KMS-11 (cell line): ENCODE measurements around the gene GGA1.
A peak's percentile ranks its signal among the peaks of the same experiment; 100 is the strongest.

Experiments
- H2AFZ ChIP-seq: fragments of 200-600 bp; sonication (generic); 2 replicates; pipeline ENCODE4 v1.6.1; 2016; ENCODE audit warnings: antibody characterized with exemption, mixed run types, low read depth
- H3K27ac ChIP-seq: fragments of 200-600 bp; sonication (generic); 2 replicates; pipeline ENCODE4 v1.6.1; 2016; ENCODE audit warnings: mild to moderate bottlenecking, mixed run types
- H3K27me3 ChIP-seq: fragments of 200-600 bp; sonication (generic); 2 replicates; pipeline ENCODE4 v1.6.1; 2017; ENCODE audit warnings: mild to moderate bottlenecking, low read depth, mixed run types, moderate library complexity; ENCODE audit not compliant: insufficient read depth
- H3K36me3 ChIP-seq: fragments of 200-600 bp; sonication (generic); 2 replicates; pipeline ENCODE4 v1.6.1; 2017; ENCODE audit warnings: mild to moderate bottlenecking, mixed run types; ENCODE audit not compliant: insufficient read depth
- H3K4me1 ChIP-seq: fragments of 200-600 bp; sonication (generic); 2 replicates; pipeline ENCODE4 v1.6.1; 2016; ENCODE audit warnings: mild to moderate bottlenecking, low read depth, mixed run types; ENCODE audit not compliant: poor library complexity, severe bottlenecking
- H3K4me2 ChIP-seq: fragments of 200-600 bp; sonication (generic); 2 replicates; pipeline ENCODE4 v1.7.0; 2016; ENCODE audit warnings: mild to moderate bottlenecking, mixed run types
- H3K4me3 ChIP-seq: fragments of 200-600 bp; sonication (generic); IDR thresholded peaks from 2 replicates; pipeline ENCODE4 v1.6.1; 2017; ENCODE audit warnings: low read depth, low read length, mixed read lengths; ENCODE audit not compliant: insufficient read depth
- H3K79me2 ChIP-seq: fragments of 200-600 bp; sonication (generic); 2 replicates; pipeline ENCODE4 v1.6.1; 2016; ENCODE audit warnings: low read depth, mixed run types; ENCODE audit not compliant: insufficient read depth
- H3K9ac ChIP-seq: fragments of 200-600 bp; sonication (generic); 2 replicates; pipeline ENCODE4 v1.6.1; 2016; ENCODE audit warnings: mild to moderate bottlenecking, mixed run types
- H4K20me1 ChIP-seq: fragments of 200-600 bp; sonication (generic); 2 replicates; pipeline ENCODE4 v1.6.1; 2016; ENCODE audit warnings: mild to moderate bottlenecking, mixed run types; ENCODE audit not compliant: insufficient read depth
- CTCF ChIP-seq: fragments of 200-600 bp; sonication (generic); conservative IDR thresholded peaks from 2 replicates; pipeline ENCODE4 v1.6.1; 2017; ENCODE audit warnings: low read depth, mild to moderate bottlenecking, antibody characterized with exemption, low read length, moderate library complexity, mixed read lengths

GGA1 gene

DNA sequence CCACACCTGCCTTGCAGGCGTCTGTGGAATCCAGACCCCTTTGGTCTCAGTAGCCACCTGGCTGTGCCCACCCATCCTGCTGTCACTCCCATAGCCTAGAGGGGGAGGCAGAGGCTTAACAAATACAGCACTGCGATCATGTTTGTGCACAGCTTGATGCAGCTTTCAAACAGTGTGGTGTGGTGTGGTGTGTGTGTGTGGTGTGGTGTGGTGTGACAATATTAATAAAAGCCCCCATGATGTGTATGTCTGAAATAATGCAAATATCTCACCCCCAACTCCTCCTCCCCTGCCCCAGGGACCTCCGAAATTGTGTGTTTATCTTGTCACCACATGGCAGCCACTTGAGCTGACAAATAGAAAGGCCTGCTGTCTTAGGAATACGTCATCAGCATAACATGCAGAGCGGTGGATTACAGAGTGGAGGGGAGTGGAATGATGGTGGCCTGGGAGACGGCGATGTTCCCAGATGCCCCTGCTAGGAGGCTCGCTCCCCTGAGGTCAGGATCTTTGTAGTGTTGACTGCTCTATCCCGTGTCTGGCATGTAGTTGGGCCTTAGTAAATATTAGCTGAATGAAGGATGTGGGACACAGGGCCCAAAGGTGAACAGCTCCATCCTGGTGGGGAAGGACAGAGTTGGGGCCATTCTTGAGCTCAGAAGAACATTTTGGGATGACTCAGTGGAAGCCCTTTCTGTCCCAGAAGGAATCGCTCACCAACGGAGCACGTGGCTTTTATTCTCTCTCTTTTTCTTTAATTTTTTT is 52.7 kb downstream of the GGA1 start:
- no peak overlapping the region for H3K27ac ChIP-seq
- no peaks in the 10 kb centered on the region for H3K27me3 ChIP-seq
- no peaks in the 10 kb centered on the region for H3K36me3 ChIP-seq
- H3K4me1 ChIP-seq: peaks cover 22% of the 10 kb centered on the region
- no peak overlapping the region for H3K9ac ChIP-seq
- H4K20me1 ChIP-seq: peaks cover 7% of the 10 kb centered on the region
- H3K4me3 ChIP-seq: no peak overlapping the region
- H3K79me2 ChIP-seq: peaks cover 49% of the 10 kb centered on the region
- no peak overlapping the region for H2AFZ ChIP-seq
- TF ChIP-seq CTCF: no peak; the same call in 1 of the 2 replicates
- peak overlapping the region; percentile 95; the same call in 1 of the 2 replicates for H3K4me2 ChIP-seq

DNA sequence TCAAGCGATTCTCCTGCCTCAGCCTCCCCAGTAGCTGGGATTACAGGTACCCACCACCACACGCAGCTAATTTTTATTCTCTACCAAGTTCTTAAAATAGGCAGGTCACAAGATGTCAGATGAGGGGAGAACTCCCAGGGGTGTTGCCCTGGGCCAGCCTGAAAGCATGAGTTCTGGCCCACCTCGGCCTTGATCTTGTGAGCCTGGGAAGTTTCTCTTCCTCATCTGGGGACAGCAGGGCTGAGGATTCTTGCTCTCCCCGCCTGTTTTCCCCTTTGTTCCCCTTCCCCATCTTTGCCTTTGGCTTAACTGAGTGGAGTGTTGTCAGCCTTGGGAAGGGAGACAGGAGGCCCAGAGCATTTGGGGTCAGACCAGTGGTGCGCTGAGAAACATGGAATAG is 53.4 kb downstream of the GGA1 start:
- H3K27ac ChIP-seq: no peak overlapping the region
- H3K4me3 ChIP-seq: no peak overlapping the region
- no peak overlapping the region for H2AFZ ChIP-seq
- H3K4me1 ChIP-seq: peaks cover 22% of the 10 kb centered on the region
- peaks cover 49% of the 10 kb centered on the region for H3K79me2 ChIP-seq
- TF ChIP-seq CTCF: no peak
- H3K36me3 ChIP-seq: no peaks in the 10 kb centered on the region
- H4K20me1 ChIP-seq: peaks cover 7% of the 10 kb centered on the region
- H3K4me2 ChIP-seq: no peak overlapping the region
- no peaks in the 10 kb centered on the region for H3K27me3 ChIP-seq
- no peak overlapping the region for H3K9ac ChIP-seq

DNA sequence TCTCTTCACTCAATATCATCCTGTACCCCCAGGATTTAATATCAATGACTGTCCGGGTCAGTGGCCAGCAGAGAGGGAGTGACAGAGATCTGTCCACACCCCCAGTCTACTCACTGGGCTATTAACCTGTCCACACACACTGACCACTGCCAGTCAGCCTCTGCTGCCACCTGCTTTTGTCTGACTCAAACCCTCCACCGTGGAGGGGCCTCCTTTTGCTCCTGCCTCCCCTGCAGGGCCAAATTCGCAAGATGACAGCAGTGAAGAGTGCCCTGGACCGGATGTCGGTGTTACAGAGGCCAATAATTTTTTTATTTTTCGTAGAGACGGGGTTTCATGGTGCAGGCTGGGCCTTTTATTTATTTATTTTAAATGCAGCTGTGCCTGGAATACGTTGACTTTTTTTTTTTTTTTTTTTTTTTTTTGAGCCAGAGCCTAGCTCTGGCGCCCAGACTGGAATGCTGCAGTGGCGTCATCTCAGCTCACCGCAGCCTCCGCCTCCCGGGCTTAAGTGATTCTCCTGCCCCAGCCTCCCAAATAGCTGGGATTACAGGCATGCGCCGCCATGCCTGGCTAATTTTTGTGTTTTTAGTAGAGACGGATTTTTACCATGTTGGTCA is 55.0 kb downstream of the GGA1 start:
- Histone ChIP-seq H2AFZ (no peak overlapping the region), H3K27me3 (no peaks in the 10 kb centered on the region), H3K4me2 (no peak overlapping the region), H3K79me2 (peaks cover 49% of the 10 kb centered on the region), H3K4me3 (no peak overlapping the region), H4K20me1 (peaks cover 7% of the 10 kb centered on the region), H3K9ac (no peak overlapping the region), H3K36me3 (no peaks in the 10 kb centered on the region), H3K27ac (no peak overlapping the region), H3K4me1 (peaks cover 14% of the 10 kb centered on the region)
- no peak for TF ChIP-seq CTCF

GRCh38 chr22:37664249-37665101 is 55.8 kb downstream of the GGA1 start:
- TF ChIP-seq CTCF: no peak
- H3K4me2 ChIP-seq: no peak overlapping the region
- no peak overlapping the region for H2AFZ ChIP-seq
- peaks cover 7% of the 10 kb centered on the region for H4K20me1 ChIP-seq
- no peak overlapping the region for H3K9ac ChIP-seq
- H3K4me1 ChIP-seq: peaks cover 14% of the 10 kb centered on the region
- H3K36me3 ChIP-seq: no peaks in the 10 kb centered on the region
- H3K27ac ChIP-seq: no peak overlapping the region
- H3K27me3 ChIP-seq: no peaks in the 10 kb centered on the region
- no peak overlapping the region for H3K4me3 ChIP-seq
- peaks cover 44% of the 10 kb centered on the region for H3K79me2 ChIP-seq
